HG03439 (cell line): Measurements from ENCODE around the gene MXD3.
A peak's percentile ranks its signal among the peaks of the same experiment; 100 is the strongest.

ENCODE experiments used
- ATAC-seq: cut with Tn5 transposase; IDR thresholded peaks from one replicate; pipeline ENCODE4 v1.9.1; 2021; ENCODE audit warnings: mild to moderate bottlenecking, moderate library complexity; ENCODE audit not compliant: unreplicated experiment

Gene MXD3

DNA sequence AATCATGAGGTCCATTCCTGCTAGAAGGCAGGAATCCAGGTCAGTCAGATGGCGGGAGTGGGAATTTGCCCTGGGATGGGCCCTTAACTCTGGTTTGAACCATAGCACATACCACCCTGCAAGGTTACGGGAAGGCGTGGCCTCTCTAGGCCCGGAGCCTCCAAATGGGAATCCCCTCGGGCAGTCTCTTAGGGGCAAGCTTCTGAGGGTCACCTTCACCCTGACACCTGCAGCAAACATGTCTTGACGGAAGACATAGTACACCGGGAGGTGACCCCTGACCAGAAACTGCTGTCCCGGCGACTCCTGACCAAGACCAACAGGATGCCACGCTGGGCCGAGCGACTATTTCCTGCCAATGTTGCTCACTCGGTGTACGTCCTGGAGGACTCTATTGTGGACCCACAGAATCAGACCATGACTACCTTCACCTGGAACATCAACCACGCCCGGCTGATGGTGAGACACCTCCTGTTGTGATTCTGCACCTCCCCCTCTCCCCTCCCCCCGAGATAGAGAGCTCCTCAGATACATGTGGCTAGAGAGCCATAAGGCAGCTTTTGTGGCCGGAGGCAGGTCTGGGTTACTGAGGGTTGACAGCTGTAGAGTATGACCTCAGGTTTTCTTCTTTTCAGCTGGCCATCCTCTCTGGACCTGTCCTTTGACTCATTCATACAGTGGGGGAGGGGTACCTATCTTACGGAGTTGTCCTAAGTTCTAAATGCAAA lies 7.1 kb downstream of the MXD3 start:
- ATAC-seq = no peak

DNA sequence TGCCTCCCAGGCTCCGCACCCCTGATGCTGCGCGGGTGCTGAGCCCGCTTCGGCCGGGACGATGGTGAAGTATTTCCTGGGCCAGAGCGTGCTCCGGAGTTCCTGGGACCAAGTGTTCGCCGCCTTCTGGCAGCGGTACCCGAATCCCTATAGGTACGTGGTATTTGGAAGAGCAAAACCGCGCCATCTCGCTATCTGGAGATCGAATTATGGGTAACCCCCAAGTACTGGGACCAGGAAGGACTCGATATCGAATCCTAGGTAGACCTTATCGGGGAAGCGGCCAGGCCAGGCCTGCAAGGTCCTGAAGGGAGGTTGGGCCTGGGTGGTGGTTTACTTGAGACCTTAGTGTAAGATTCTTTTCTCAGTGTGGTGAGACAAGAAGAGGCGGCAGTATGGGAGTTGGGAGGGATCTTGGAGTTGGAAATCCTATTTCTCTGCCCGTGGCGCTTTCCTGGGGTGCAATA lies 7.7 kb downstream of the MXD3 start:
- no peak for ATAC-seq

GRCh38 chr5:177303121-177303924 lies 8.4 kb downstream of the MXD3 start, which contains the start of the genes PRELID1 and RAB24:
Gene PRELID1 (plus strand): TSS chr5:177303799. CDS start chr5:177303986, 187 bp downstream.
Gene RAB24 (minus strand): TSS chr5:177303719. CDS start chr5:177303288, 431 bp downstream.
- peak; percentile 61 for ATAC-seq

GRCh38 chr5:177302354-177303110 lies 9.2 kb downstream of the MXD3 start:
- no peak for ATAC-seq

DNA sequence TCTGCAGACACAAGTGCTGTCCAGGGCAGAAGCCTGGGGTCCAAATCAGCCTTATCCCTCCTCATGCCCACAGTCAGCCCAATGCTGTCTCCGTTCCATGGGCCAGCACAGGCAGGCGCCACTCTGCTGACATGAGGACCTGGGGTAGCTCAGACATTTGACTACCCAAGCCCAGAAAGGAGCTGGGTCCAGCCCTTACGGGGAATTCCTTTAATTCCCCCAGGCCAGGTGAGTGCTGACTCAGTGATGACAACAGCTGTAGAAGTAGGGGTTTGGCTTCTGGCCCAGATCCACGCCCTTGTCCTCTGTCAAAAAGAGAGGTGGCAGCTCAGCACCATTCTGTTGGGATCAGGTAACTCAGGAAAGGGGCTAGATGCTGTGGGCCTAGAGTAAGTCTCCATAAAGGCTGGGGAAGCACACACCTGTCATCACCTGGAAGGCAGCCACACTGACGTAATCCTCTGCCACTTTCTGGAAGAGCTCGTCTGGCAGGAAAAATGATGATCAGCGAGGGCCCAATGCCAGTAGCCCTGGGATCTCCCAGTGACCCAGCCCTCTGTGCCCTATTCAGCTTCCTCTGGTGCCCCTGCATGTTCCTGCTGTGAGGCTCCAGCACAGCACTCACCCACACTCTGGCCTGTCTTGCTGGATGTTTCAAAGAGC lies 10.1 kb downstream of the MXD3 start:
- no peak for ATAC-seq

GRCh38 chr5:177300951-177301350 lies 10.7 kb downstream of the MXD3 start:
- no peak for ATAC-seq

GRCh38 chr5:177300236-177300880 lies 11.3 kb downstream of the MXD3 start:
- no peak for ATAC-seq

- no peak for ATAC-seq
Measured at GRCh38 chr5:177299697-177300096, 12.0 kb downstream of the MXD3 start.

DNA sequence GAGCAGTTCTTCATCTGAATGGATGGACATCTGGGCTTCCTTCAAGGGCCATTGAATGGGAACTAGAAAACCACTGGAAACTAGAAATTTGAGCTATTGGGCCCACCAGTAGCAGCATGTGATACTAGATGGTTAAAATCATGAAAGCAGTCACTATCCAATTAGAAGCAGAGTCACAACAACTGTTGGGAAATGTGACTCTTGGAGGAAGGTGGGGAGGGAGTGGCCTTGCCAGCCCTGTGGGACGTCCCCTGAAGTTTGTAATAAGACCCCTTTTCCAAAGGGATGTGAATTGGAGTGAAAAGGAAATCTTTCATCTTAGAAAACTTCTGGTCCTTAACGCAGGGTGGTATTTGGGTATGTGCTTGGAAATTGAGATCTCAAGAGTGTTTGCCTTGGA lies 13.8 kb downstream of the MXD3 start:
- no peak for ATAC-seq

DNA sequence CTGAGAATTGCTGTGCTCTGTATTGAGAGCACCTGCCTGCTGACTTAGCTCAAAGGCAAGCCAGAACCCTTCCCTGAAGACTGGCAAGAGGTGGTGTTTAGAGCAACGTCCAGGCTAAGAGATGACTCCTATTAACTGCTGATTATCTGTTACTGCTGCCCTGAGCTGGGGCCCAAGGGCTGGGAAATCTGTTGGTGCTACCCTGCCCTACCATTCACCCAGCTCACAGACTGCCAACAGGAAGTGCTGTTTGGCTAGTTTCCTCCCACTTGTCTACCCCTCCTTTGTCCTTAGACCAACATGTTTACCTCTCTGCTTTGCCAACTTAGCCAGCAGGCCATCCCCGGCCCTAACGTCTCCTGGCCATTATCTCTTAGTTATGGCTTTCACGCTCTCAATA lies 15.1 kb downstream of the MXD3 start:
- no peak for ATAC-seq

GRCh38 chr5:177295924-177296323 lies 15.8 kb downstream of the MXD3 start:
- ATAC-seq = no peak

- ATAC-seq = no peak
Measured at GRCh38 chr5:177294632-177295031, 17.1 kb downstream of the MXD3 start.

DNA sequence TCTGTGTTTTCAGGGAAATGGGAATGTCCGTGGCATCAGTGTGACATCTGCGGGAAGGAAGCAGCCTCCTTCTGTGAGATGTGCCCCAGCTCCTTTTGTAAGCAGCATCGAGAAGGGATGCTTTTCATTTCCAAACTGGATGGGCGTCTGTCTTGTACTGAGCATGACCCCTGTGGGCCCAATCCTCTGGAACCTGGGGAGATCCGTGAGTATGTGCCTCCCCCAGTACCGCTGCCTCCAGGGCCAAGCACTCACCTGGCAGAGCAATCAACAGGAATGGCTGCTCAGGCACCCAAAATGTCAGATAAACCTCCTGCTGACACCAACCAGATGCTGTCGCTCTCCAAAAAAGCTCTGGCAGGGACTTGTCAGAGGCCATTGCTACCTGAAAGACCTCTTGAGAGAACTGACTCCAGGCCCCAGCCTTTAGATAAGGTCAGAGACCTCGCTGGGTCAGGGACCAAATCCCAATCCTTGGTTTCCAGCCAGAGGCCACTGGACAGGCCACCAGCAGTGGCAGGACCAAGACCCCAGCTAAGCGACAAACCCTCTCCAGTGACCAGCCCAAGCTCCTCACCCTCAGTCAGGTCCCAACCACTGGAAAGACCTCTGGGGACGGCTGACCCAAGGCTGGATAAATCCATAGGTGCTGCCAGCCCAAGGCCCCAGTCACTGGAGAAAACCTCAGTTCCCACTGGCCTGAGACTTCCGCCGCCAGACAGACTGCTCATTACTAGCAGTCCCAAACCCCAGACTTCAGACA lies 17.7 kb downstream of the MXD3 start:
- no peak for ATAC-seq

GRCh38 chr5:177291735-177292134 lies 20.0 kb downstream of the MXD3 start:
- no peak for ATAC-seq

DNA sequence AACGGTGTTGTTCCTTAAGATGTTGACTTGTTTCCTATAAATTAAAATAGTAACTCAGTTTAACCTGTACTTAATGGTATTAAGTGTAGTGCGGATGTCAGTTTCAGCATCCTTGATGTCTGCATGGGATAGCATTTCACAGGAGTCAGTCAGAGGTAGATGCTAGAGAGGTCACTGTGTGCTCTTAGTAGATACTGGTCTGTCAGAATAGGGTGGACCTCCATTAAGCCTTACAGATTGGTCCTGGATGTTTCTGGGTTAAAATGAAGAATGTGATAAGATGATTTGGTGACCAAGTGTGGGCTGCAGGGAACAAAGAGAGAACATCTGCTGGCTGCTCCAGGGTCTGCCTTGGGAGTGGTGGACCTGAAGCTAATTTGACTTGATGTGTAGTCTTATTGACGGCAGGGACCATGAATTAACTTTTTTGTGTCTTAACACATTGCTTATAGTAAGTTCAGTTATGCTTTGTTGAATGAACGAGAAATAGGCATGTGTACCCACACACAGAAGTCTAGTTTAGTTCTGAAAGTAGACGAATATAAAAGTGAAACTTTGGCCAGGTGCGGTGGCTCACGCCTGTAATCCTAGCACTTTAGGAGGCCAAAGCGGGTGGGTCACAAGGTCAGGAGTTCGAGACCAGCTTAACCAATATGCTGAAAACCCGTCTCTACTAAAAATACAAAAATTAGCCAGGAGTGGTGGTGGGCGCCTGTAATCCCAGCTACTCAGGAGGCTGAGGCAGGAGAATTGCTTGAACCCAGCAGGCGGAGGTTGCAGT lies 20.7 kb downstream of the MXD3 start:
- ATAC-seq = no peak

GRCh38 chr5:177288191-177288590 lies 23.5 kb downstream of the MXD3 start:
- no peak for ATAC-seq

- ATAC-seq = no peak
Measured at GRCh38 chr5:177276886-177277285, 34.8 kb downstream of the MXD3 start.

DNA sequence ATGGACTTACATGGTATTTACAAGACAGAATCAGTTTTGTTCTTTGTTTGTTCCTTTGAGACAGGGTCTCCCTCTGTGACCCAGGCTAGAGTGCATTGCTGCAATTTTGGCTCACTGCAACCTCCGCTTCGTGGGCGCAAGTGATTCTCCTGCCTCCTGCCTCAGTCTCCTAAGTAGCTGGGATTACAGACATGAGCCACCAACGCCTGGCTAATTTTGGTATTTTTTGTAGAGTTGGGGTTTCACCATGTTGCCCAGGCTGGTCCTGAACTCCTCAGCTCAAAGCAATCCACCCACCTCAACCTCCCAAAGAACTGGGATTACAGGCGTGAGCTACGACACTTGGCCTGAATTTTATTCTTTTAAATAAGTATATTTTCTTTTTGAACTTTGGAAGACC lies 35.8 kb downstream of the MXD3 start:
- no peak for ATAC-seq

- no peak for ATAC-seq
Measured at GRCh38 chr5:177271113-177271512, 40.6 kb downstream of the MXD3 start.
